AG04450 (cell line): Measurements from ENCODE around the gene UBE4B. TPM values are rescaled to one million over a fixed set of nuclear protein-coding genes. Genes with fewer than 3 reads are reported as not detected.
A peak's percentile ranks its signal among the peaks of the same experiment; 100 is the strongest.
"Not testable (repeated sequence)": the region's sequence is repeated elsewhere in the genome, so short reads cannot be mapped to it uniquely, and the experiment has no call there.

Source experiments
- CTCF ChIA-PET: fragments of 300-600, 350-600 bp; formaldehyde crosslinking; extraction: SDS; loops from one replicate; lab custom pipeline; 2022; ENCODE audit warnings: antibody characterized with exemption, inconsistent platforms; lab: Charles Lee
- POLR2A ChIA-PET: fragments of 350-600 bp; formaldehyde crosslinking; extraction: SDS; loops from one replicate; lab custom pipeline; 2021; ENCODE audit warnings: antibody characterized with exemption, inconsistent platforms; lab: Yijun Ruan, JAX
- DNase-seq: peaks from one replicate; pipeline ENCODE4 v3.0.0-alpha.2; 2011; ENCODE audit warnings: low read depth, low spot score
- H3K27ac ChIP-seq: one replicate; pipeline ENCODE4 v1.5.1; 2012; ENCODE audit warnings: low read depth, low read length, control low read depth
- H3K27me3 ChIP-seq: one replicate; pipeline ENCODE4 v1.6.0; 2012; ENCODE audit warnings: low read length; ENCODE audit not compliant: control insufficient read depth, insufficient read depth
- H3K4me3 ChIP-seq: 2 replicates; pipeline ENCODE4 v1.5.1; 2011; ENCODE audit warnings: mild to moderate bottlenecking, low read depth, low read length, control low read depth
- H3K9me3 ChIP-seq: 2 replicates; pipeline ENCODE4 v1.5.1; 2012; ENCODE audit warnings: low read length; ENCODE audit not compliant: control insufficient read depth, insufficient read depth
- CTCF ChIP-seq: IDR thresholded peaks from 2 replicates; pipeline ENCODE4 v1.5.1; 2011; ENCODE audit warnings: low read depth, low read length, control low read depth, inconsistent platforms
- polyA plus RNA-seq: library from polyadenylated mRNA; depleted of rRNA; stranded (reverse); fragments of >200 nt; gene quantifications from 2 replicates; pipeline ENCODE4 v1.2.3, GENCODE V29; 2011

UBE4B gene
- polyA plus RNA-seq, 1 experiment, result 28.1 TPM

- POLR2A ChIA-PET, result interaction anchor here (0.6 to 0.8 kb wide), 2 partner anchors 19 to 1851 kb away, joined by 3 to 5 read pairs; no protein-coding TSS in a partner anchor
- H3K27me3 ChIP-seq, result no peaks in the 10 kb centered on the region
- TF ChIP-seq CTCF, result no peak
- H3K4me3 ChIP-seq, result no peak overlapping the region
- DNase-seq, result no peak
- no peaks in the 10 kb centered on the region; the same call in 1 of the 2 replicates for H3K9me3 ChIP-seq
- CTCF ChIA-PET, result interaction anchor here (1.2 kb wide), 1 partner anchor 14 kb away, joined by 3 read pairs; no protein-coding TSS in a partner anchor
- H3K27ac ChIP-seq, result no peak overlapping the region
Observed at GRCh38 chr1:10193288-10193687, 160.5 kb downstream of the UBE4B start.

GRCh38 chr1:10195570-10195969 lies 162.8 kb downstream of the UBE4B start:
- peaks cover under 1% of the 10 kb centered on the region for H3K27me3 ChIP-seq
- POLR2A ChIA-PET, result no interaction called here
- TF ChIP-seq CTCF, result no peak

GRCh38 chr1:10196976-10197375 lies 164.2 kb downstream of the UBE4B start:
- POLR2A ChIA-PET, result no interaction called here
- DNase-seq, result peak; percentile 27

More at GRCh38 chr1:10195570-10195969, 162.8 kb downstream of the UBE4B start:
- CTCF ChIA-PET, result interaction anchor here (1.0 kb wide), 1 partner anchor 14 kb away, joined by 3 read pairs; no protein-coding TSS in a partner anchor
- Histone ChIP-seq H3K4me3 (no peak overlapping the region), H3K9me3 (no peaks in the 10 kb centered on the region), H3K27ac (no peak overlapping the region)
- no peak for DNase-seq

GRCh38 chr1:10200620-10201019 lies 167.9 kb downstream of the UBE4B start:
- Histone ChIP-seq H3K27ac (no peak overlapping the region), H3K27me3 (peaks cover 2% of the 10 kb centered on the region), H3K4me3 (no peak overlapping the region), H3K9me3 (no peaks in the 10 kb centered on the region)
- CTCF ChIA-PET, result interaction anchor here (2.1 kb wide), 1 partner anchor 9 kb away, joined by 18 read pairs; the partner anchor contains the start of gene KIF1B
- POLR2A ChIA-PET, result no interaction called here
- DNase-seq, result no peak
- no peak for TF ChIP-seq CTCF

More at GRCh38 chr1:10196976-10197375, 164.2 kb downstream of the UBE4B start:
- H3K4me3 ChIP-seq, result no peak overlapping the region
- CTCF ChIA-PET, result interaction anchor here (1.9 kb wide), 1 partner anchor 13 kb away, joined by 9 read pairs; the partner anchor contains the start of gene KIF1B
- peak overlapping the region; percentile 47 for H3K27ac ChIP-seq
- H3K9me3 ChIP-seq, result no peaks in the 10 kb centered on the region
- TF ChIP-seq CTCF, result no peak
- peaks cover 2% of the 10 kb centered on the region for H3K27me3 ChIP-seq

GRCh38 chr1:10204003-10204642 lies 171.4 kb downstream of the UBE4B start:
- CTCF ChIA-PET, result no interaction called here

GRCh38 chr1:10205206-10205605 lies 172.4 kb downstream of the UBE4B start:
- CTCF ChIA-PET, result interaction anchor here (0.6 kb wide), 1 partner anchor 104 kb away, joined by 4 read pairs; no protein-coding TSS in a partner anchor
- not testable (repeated sequence) for H3K9me3 ChIP-seq, H3K4me3 ChIP-seq, H3K27ac ChIP-seq, DNase-seq, H3K27me3 ChIP-seq
- POLR2A ChIA-PET, result interaction anchor here (0.7 kb wide), 1 partner anchor 97 kb away, joined by 7 read pairs; no protein-coding TSS in a partner anchor

More at GRCh38 chr1:10204003-10204642, 171.4 kb downstream of the UBE4B start:
- peaks cover 2% of the 10 kb centered on the region for H3K27me3 ChIP-seq
- POLR2A ChIA-PET, result interaction anchor here (0.7 kb wide), 1 partner anchor 335 kb away, joined by 3 read pairs; no protein-coding TSS in a partner anchor
- no peak overlapping the region for H3K27ac ChIP-seq
- H3K9me3 ChIP-seq, result no peaks in the 10 kb centered on the region
- no peak for DNase-seq
- H3K4me3 ChIP-seq, result no peak overlapping the region
- no peak for TF ChIP-seq CTCF
